Pancreas (tissue), 10 donors: Measurements from ENCODE around the gene CACNA2D3. TPM values are rescaled to one million over a fixed set of nuclear protein-coding genes. Genes with fewer than 3 reads are reported as not detected.
A peak's percentile ranks its signal among the peaks of the same experiment; 100 is the strongest.

ENCODE experiments used
- ATAC-seq, 4 donors: fragments of 200-7000 bp; cut with Tn5 transposase; one replicate each; pipeline versions ENCODE4 v1.8.0 to v1.9.1; 2020; ENCODE audit warnings: mild to moderate bottlenecking in 4 of 4, moderate library complexity in 4 of 4
- DNase-seq, 6 donors: peaks; one replicate each; pipeline ENCODE4 v3.0.0-alpha.2; 2020
- FAIRE-seq: peaks from 2 replicates; lab custom pipeline; 2012; peaks lifted over from hg19 to GRCh38; lab: Jason Lieb, UNC
- H3K27ac ChIP-seq, 4 donors: fragments of 200-600 bp; sonication (generic); 1 replicate in 3 of 4; 2 replicates in 1 of 4; pipeline versions ENCODE4 v1.5.0 to v1.8.0; 2020
- H3K27me3 ChIP-seq, 4 donors: fragments of 200-600 bp; one replicate each; pipeline ENCODE4 v1.8.0; 2021
- H3K36me3 ChIP-seq, 3 donors: fragments of 200-600 bp; sonication (generic) in 1 of 3; one replicate each; pipeline versions ENCODE4 v1.5.0 to v1.8.0; 2020 to 2021
- H3K4me1 ChIP-seq, 3 donors: fragments of 200-600 bp; one replicate each; pipeline ENCODE4 v1.8.0; 2021
- H3K4me3 ChIP-seq, 4 donors: fragments of 200-600 bp; sonication (generic) in 2 of 4; one replicate each; pipeline versions ENCODE4 v1.5.0 to v1.8.0; 2020 to 2021
- H3K9me3 ChIP-seq, 4 donors: fragments of 200-600 bp; one replicate each; pipeline ENCODE4 v1.8.0; 2021
- CTCF ChIP-seq, 4 donors: fragments of 200-600 bp; sonication (generic) in 3 of 4; IDR thresholded peaks; one replicate each; pipeline versions ENCODE4 v1.5.0 to v1.8.0; 2021; ENCODE audit warnings: antibody characterized with exemption in 4 of 4
- WGBS, 2 donors: extraction: QIAGEN DNeasy Blood & Tissue Kit; methylation state at CpG; one replicate each; pipeline ENCODE4 v1.1.7; 2013; 5-methylcytosine and 5-hydroxymethylcytosine counted together
- intact Hi-C, 3 donors: fragments of 100-400 bp; cut with DNase I; formaldehyde crosslinking; loops; one replicate each; pipeline versions ENCODE4 v1.11.1 to v1.14.2; 2022
- polyA plus RNA-seq, 2 donors: library from polyadenylated mRNA; stranded (reverse); fragments of 200-250 nt; gene quantifications; one replicate each; pipeline ENCODE4 v1.2.3, GENCODE V29; 2013
- total RNA-seq, 6 donors: library from RNA; stranded (reverse); fragmentation: NEBNext Ultra II Directional in 4 of 6; extraction: Animal tissue kit (Norgen Biotek cat#: 25700) in 4 of 6; gene quantifications; one replicate each; pipeline versions ENCODE4 v1.2.1 to v1.2.4, GENCODE V29; 2021 to 2023
- donor health status: healthy with polysubstance abuse.
- donor health status: DM: no; HTN: no; CAD: no; lungs with moderate emphysema.
- donor health status: DM: no; HTN: no; CAD: no.
- donor health status: control.
- donor health status: control.
- donor health status: Bipolar disorder and iron deficiency.
- donor health status: DM: yes; HTN: yes; CAD: no.
- donor health status: DM: no; HTN: no; CAD: no.
- donor health status: DM: no; HTN: no; CAD: no.
- donor health status: DM: yes; HTN: yes; CAD: no.

Gene CACNA2D3
- total and polyA plus RNA-seq, 8 donors: 0.19 to 0.75 (median 0.37) TPM; not detected in 2

DNA sequence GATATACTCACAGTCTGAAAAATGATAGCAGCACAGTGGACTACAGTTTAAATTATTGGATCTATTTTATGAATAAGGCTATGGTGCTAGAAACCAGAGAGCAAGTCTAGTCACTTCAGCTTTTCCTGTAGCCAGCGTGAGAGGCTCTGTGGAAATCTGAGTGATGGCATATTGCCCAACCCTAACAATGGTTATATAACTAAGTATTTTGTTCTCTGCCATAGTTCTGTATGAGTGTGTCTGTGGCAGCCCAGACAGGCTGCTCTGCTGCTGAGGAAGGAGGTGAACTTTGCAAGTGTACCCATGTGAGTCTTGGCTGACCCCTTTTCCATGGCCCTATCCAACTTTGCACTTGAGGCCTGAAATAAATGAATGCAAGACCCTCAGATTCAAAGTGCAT is 699.9 kb downstream of the CACNA2D3 start:
- Histone ChIP-seq H3K36me3 (no peaks in the 10 kb centered on the region), H3K27ac (no peak overlapping the region), H3K4me3 (no peak overlapping the region), H3K9me3 (no peaks in the 10 kb centered on the region), H3K27me3 (no peaks in the 10 kb centered on the region), H3K4me1 (no peaks in the 10 kb centered on the region)
- no peak for TF ChIP-seq CTCF (IDR thresholded peaks at IDR 0.05)
- WGBS, 2 donors: 7 to 17% methylated on average over 1 of the region's 1 CpG
- DNase-seq (peak in 1 of 6 donors; percentile 8), FAIRE-seq (no peak), ATAC-seq (peak in 3 of 4 donors; percentile 19 to 67 (median 47))
- intact Hi-C loops: no loop called here

- Histone ChIP-seq H3K27me3 (no peaks in the 10 kb centered on the region), H3K9me3 (no peaks in the 10 kb centered on the region), H3K4me3 (no peak overlapping the region), H3K4me1 (no peaks in the 10 kb centered on the region), H3K36me3 (no peaks in the 10 kb centered on the region), H3K27ac (no peak overlapping the region)
- WGBS, 2 donors: 69 to 78% methylated on average over 3 of the region's 3 CpGs
- no peak for TF ChIP-seq CTCF (IDR thresholded peaks at IDR 0.05)
- FAIRE-seq (no peak), ATAC-seq (no peak), DNase-seq (no peak)
- intact Hi-C loops: no loop called here
Observed at GRCh38 chr3:54826251-54826691, 703.9 kb downstream of the CACNA2D3 start.

- no peak for ATAC-seq
- Histone ChIP-seq H3K9me3 (no peaks in the 10 kb centered on the region), H3K4me1 (no peaks in the 10 kb centered on the region), H3K27ac (no peak overlapping the region), H3K36me3 (no peaks in the 10 kb centered on the region), H3K27me3 (no peaks in the 10 kb centered on the region), H3K4me3 (no peak overlapping the region)
- intact Hi-C loops: no loop called here
- FAIRE-seq: no peak
- DNase-seq: no peak
- TF ChIP-seq CTCF (IDR thresholded peaks at IDR 0.05): no peak
- 48 to 51% methylated on average over 9 of the region's 9 CpGs for WGBS, 2 donors
Observed at GRCh38 chr3:54827056-54827687, 704.8 kb downstream of the CACNA2D3 start.

DNA sequence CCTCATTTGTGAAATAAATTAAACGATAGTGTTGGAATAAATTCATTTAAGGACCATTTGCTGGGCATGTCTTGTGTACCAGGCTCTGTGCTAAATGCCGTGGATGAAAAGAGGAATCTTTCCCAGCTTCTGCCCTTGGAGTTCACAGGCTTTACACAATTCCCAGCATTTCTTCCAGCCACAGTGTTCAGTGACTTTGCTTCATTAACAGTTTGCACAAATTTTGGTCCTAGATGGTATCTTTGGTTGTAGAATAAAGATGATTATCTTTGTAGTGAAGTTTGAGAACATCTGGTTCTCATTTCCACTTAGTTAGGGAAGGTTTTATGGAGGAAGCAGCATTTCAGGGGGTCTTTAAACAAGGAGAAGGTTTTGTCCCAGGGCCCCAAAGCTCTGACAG is 705.4 kb downstream of the CACNA2D3 start:
- no peaks in the 10 kb centered on the region for H3K36me3 ChIP-seq
- intact Hi-C loops: no loop called here
- FAIRE-seq (no peak), ATAC-seq (no peak), DNase-seq (no peak)
- TF ChIP-seq CTCF (IDR thresholded peaks at IDR 0.05): no peak
- H3K9me3 ChIP-seq: no peaks in the 10 kb centered on the region
- H3K27me3 ChIP-seq: no peaks in the 10 kb centered on the region
- WGBS, 2 donors: 58 to 60% methylated on average over 2 of the region's 2 CpGs
- no peak overlapping the region for H3K4me3 ChIP-seq
- H3K4me1 ChIP-seq: no peaks in the 10 kb centered on the region
- no peak overlapping the region for H3K27ac ChIP-seq

GRCh38 chr3:54830658-54831057 is 708.3 kb downstream of the CACNA2D3 start:
- 69 to 75% methylated on average over 8 of the region's 8 CpGs for WGBS, 2 donors
- Histone ChIP-seq H3K27ac (no peak overlapping the region), H3K9me3 (no peaks in the 10 kb centered on the region), H3K4me3 (no peak overlapping the region), H3K27me3 (no peaks in the 10 kb centered on the region), H3K4me1 (no peaks in the 10 kb centered on the region), H3K36me3 (no peaks in the 10 kb centered on the region)
- DNase-seq: no peak
- no peak for FAIRE-seq
- TF ChIP-seq CTCF (IDR thresholded peaks at IDR 0.05): peak in 1 of 4 donors; percentile 37
- intact Hi-C loops: no loop called here
- no peak for ATAC-seq
